B cell (primary cell): ENCODE measurements around the gene SLK. TPM values are rescaled to one million over a fixed set of nuclear protein-coding genes. Genes with fewer than 3 reads are reported as not detected.

Experiments
- ATAC-seq: fragments of 200-7000 bp; cut with Tn5 transposase; one replicate; pipeline ENCODE4 v1.10.0; 2021; ENCODE audit warnings: low read depth, mild to moderate bottlenecking, moderate number of reproducible peaks, moderate library complexity
- CTCF ChIA-PET: fragments of 350-600 bp; sonication (Branson Sonifier 250); formaldehyde crosslinking; loops from one replicate; lab custom pipeline; 2021; ENCODE audit warnings: antibody characterized with exemption, inconsistent platforms; lab: Charles Lee
- POLR2A ChIA-PET: fragments of 350-600 bp; sonication (Branson Sonifier 250); formaldehyde crosslinking; loops from one replicate; lab custom pipeline; 2021; ENCODE audit warnings: antibody characterized with exemption; lab: Charles Lee
- DNase-seq: peaks from one replicate; pipeline ENCODE4 v3.0.0; 2013
- H2AFZ ChIP-seq: 2 replicates; pipeline ENCODE4 v1.6.1; 2012; ENCODE audit warnings: mild to moderate bottlenecking, low read depth, low read length; ENCODE audit not compliant: insufficient read depth, poor library complexity, severe bottlenecking
- H3K27ac ChIP-seq, 2 donors: 1 replicate in 1 of 2; 2 replicates in 1 of 2; pipeline ENCODE4 v1.5.1; 2012 to 2013; ENCODE audit warnings: low read length in 2 of 2, mild to moderate bottlenecking in 2 of 2, moderate library complexity in 1 of 2
- H3K27me3 ChIP-seq, 4 experiments: fragments of 200-600 bp in 1 of 4; sonication (generic) in 1 of 4; replicated peaks in 1 of 4; 1 replicate in 2 of 4; 2 replicates in 2 of 4; pipeline versions ENCODE4 v1.6.1 to v1.7.0; 2013 to 2016; ENCODE audit warnings: low read length in 3 of 4, mild to moderate bottlenecking in 2 of 4, mixed read lengths in 1 of 4, moderate library complexity in 1 of 4; ENCODE audit not compliant: insufficient read depth in 4 of 4, control insufficient read depth in 3 of 4; ENCODE audit errors: control extremely low read depth in 1 of 4
- H3K36me3 ChIP-seq, 2 experiments: replicated peaks in 1 of 2; 1 replicate in 1 of 2; 2 replicates in 1 of 2; pipeline versions ENCODE4 v1.6.1 to v1.7.1; 2013; ENCODE audit warnings: low read length in 1 of 2; ENCODE audit not compliant: insufficient read depth in 2 of 2, control insufficient read depth in 1 of 2; ENCODE audit errors: control extremely low read depth in 1 of 2, extremely low read depth in 1 of 2
- H3K4me1 ChIP-seq, 2 donors: fragments of 200-600 bp in 1 of 2; sonication (generic) in 1 of 2; 1 replicate in 1 of 2; 2 replicates in 1 of 2; pipeline versions ENCODE4 v1.5.1 to v1.6.1; 2013 to 2017; ENCODE audit warnings: low read length in 2 of 2; ENCODE audit not compliant: control insufficient read depth in 2 of 2, insufficient read depth in 2 of 2
- H3K4me2 ChIP-seq: replicated peaks from 2 replicates; pipeline ENCODE3; 2012; ENCODE audit warnings: mild to moderate bottlenecking, low read depth, low read length; ENCODE audit not compliant: poor library complexity, severe bottlenecking
- H3K4me3 ChIP-seq, 5 experiments: fragments of 200-600 bp in 1 of 5; sonication (generic) in 1 of 5; 1 replicate in 3 of 5; 2 replicates in 2 of 5; pipeline versions ENCODE4 v1.5.1 to v1.7.0; 2011 to 2016; ENCODE audit warnings: low read length in 4 of 5, mild to moderate bottlenecking in 4 of 5, low read depth in 2 of 5, control low read depth in 1 of 5, moderate library complexity in 1 of 5; ENCODE audit not compliant: insufficient read depth in 1 of 5; ENCODE audit errors: control extremely low read depth in 1 of 5, extremely low read depth in 1 of 5
- H3K79me2 ChIP-seq: fragments of 200-600 bp; sonication (generic); one replicate; pipeline ENCODE4 v1.6.0; 2016; ENCODE audit warnings: low read length; ENCODE audit not compliant: control insufficient read depth, insufficient read depth
- H3K9ac ChIP-seq: fragments of 200-600 bp; sonication (generic); 2 replicates; pipeline ENCODE4 v1.6.1; 2017; ENCODE audit warnings: mild to moderate bottlenecking, low read length, moderate library complexity
- H3K9me3 ChIP-seq, 3 donors: one replicate each; pipeline versions ENCODE4 v1.6.1 to v1.7.1; 2013; ENCODE audit warnings: low read length in 2 of 3; ENCODE audit not compliant: control insufficient read depth in 2 of 3, insufficient read depth in 1 of 3; ENCODE audit errors: control extremely low read depth in 1 of 3
- H4K20me1 ChIP-seq: 2 replicates; pipeline ENCODE4 v1.6.0; 2012; ENCODE audit warnings: mild to moderate bottlenecking, low read length; ENCODE audit not compliant: insufficient read depth, control insufficient read depth, poor library complexity, severe bottlenecking
- H3K27ac Mint-ChIP-seq: one replicate; pipeline ENCODE4 v1.8.0; 2021; ENCODE audit warnings: mixed read lengths
- H3K27me3 Mint-ChIP-seq: one replicate; pipeline ENCODE4 v1.8.0; 2021; ENCODE audit warnings: mixed read lengths
- H3K4me1 Mint-ChIP-seq: one replicate; pipeline ENCODE4 v1.8.0; 2021; ENCODE audit warnings: mixed read lengths
- H3K4me3 Mint-ChIP-seq: one replicate; pipeline ENCODE4 v1.8.0; 2021; ENCODE audit warnings: mixed read lengths
- H3K9me3 Mint-ChIP-seq: one replicate; pipeline ENCODE4 v1.8.0; 2022; ENCODE audit warnings: mixed read lengths; ENCODE audit not compliant: insufficient read depth
- CTCF ChIP-seq: fragments of 200-600 bp; IDR thresholded peaks from one replicate; pipeline ENCODE4 v1.8.0; 2022; ENCODE audit warnings: antibody characterized with exemption, mild to moderate bottlenecking
- EZH2 ChIP-seq: IDR thresholded peaks from 2 replicates; pipeline ENCODE4 v1.6.1; 2012; ENCODE audit warnings: borderline replicate concordance, low read depth, mild to moderate bottlenecking, moderate library complexity, low read length; ENCODE audit not compliant: insufficient read depth, poor library complexity, severe bottlenecking
- WGBS: methylation state at CpG from one replicate; pipeline ENCODE4 v1.1.5; 2013; ENCODE audit warnings: missing lambda C conversion rate; ENCODE audit not compliant: insufficient coverage; 5-methylcytosine and 5-hydroxymethylcytosine counted together
- intact Hi-C: fragments of 100-400 bp; cut with micrococcal nuclease; formaldehyde crosslinking; loops from one replicate; pipeline ENCODE4 v1.10.0; 2022
- polyA plus RNA-seq: library from polyadenylated mRNA; depleted of rRNA; stranded (reverse); fragments of >200 nt; gene quantifications from 2 replicates; pipeline ENCODE4 v1.2.3, GENCODE V29; 2012
- total RNA-seq, 2 donors: library from RNA; stranded (reverse); fragments of 120-200 nt in 1 of 2; gene quantifications; 1 replicate in 1 of 2; 2 replicates in 1 of 2; pipeline versions ENCODE4 v1.2.3 to v1.2.4, GENCODE V29; 2013 to 2022

Gene SLK
- total and polyA plus RNA-seq, 2 donors (not counting 1 experiment from before 2014, with no cell fraction given), result 2.9 to 24.5 TPM

GRCh38 chr10:104016661-104017060 is 49.7 kb downstream of the SLK start:
- Histone ChIP-seq H3K36me3 (peaks cover 11 to 43% of the 10 kb centered on the region in 2 experiments), H3K4me2 (no peak overlapping the region), H2AFZ (no peak overlapping the region), H3K4me3 (no peak overlapping the region), H4K20me1 (no peaks in the 10 kb centered on the region), H3K9me3 (no peaks in the 10 kb centered on the region), H3K27ac (no peak overlapping the region), H3K9ac (no peak overlapping the region), H3K27me3 (no peaks in the 10 kb centered on the region), H3K4me1 (no peaks in the 10 kb centered on the region), H3K79me2 (no peaks in the 10 kb centered on the region)
- ChIA-PET CTCF (no interaction called here), POLR2A (no interaction called here)
- intact Hi-C loops, result no loop called here
- Mint-ChIP-seq H3K4me3 (no peak overlapping the region), H3K27me3 (no peaks in the 10 kb centered on the region), H3K9me3 (no peaks in the 10 kb centered on the region), H3K27ac (no peak overlapping the region), H3K4me1 (no peaks in the 10 kb centered on the region)
- WGBS, result no CpG with 5 or more reads among the region's 1 CpG
- ATAC-seq, result no peak
- TF ChIP-seq CTCF (no peak), EZH2 (no peak)
- DNase-seq, result no peak

GRCh38 chr10:104018471-104018870 is 51.5 kb downstream of the SLK start:
- Mint-ChIP-seq H3K4me3 (no peak overlapping the region), H3K9me3 (no peaks in the 10 kb centered on the region), H3K27ac (no peak overlapping the region), H3K27me3 (no peaks in the 10 kb centered on the region), H3K4me1 (no peaks in the 10 kb centered on the region)
- Histone ChIP-seq H2AFZ (no peak overlapping the region), H3K27ac (no peak overlapping the region), H3K36me3 (peaks cover 13 to 54% of the 10 kb centered on the region in 2 experiments), H3K9me3 (no peaks in the 10 kb centered on the region), H3K4me2 (no peak overlapping the region), H3K79me2 (no peaks in the 10 kb centered on the region), H3K4me3 (no peak overlapping the region), H3K4me1 (no peaks in the 10 kb centered on the region), H4K20me1 (no peaks in the 10 kb centered on the region), H3K9ac (no peak overlapping the region), H3K27me3 (no peaks in the 10 kb centered on the region)
- intact Hi-C loops, result no loop called here
- no peak for ATAC-seq
- ChIA-PET POLR2A (no interaction called here), CTCF (interaction anchor here (0.8 kb wide), 1 partner anchor 11 kb away, joined by 3 read pairs; no protein-coding TSS in a partner anchor)
- no peak for DNase-seq
- WGBS, result 100% methylated on average over 2 of the region's 6 CpGs
- TF ChIP-seq EZH2 (no peak), CTCF (no peak)
